Activated CD8-positive, alpha-beta memory T cell treated with anti-CD3 and anti-CD28 coated beads, Interleukin-2, amount 50 U/mL, for 24 hours (primary cell): ENCODE measurements around the gene IBA57.
A peak's percentile ranks its signal among the peaks of the same experiment; 100 is the strongest.

ENCODE experiments used
- DNase-seq: peaks from one replicate; pipeline ENCODE4 v3.0.0-alpha.2; 2020; ENCODE audit errors: extremely low read depth

The IBA57 gene

DNA sequence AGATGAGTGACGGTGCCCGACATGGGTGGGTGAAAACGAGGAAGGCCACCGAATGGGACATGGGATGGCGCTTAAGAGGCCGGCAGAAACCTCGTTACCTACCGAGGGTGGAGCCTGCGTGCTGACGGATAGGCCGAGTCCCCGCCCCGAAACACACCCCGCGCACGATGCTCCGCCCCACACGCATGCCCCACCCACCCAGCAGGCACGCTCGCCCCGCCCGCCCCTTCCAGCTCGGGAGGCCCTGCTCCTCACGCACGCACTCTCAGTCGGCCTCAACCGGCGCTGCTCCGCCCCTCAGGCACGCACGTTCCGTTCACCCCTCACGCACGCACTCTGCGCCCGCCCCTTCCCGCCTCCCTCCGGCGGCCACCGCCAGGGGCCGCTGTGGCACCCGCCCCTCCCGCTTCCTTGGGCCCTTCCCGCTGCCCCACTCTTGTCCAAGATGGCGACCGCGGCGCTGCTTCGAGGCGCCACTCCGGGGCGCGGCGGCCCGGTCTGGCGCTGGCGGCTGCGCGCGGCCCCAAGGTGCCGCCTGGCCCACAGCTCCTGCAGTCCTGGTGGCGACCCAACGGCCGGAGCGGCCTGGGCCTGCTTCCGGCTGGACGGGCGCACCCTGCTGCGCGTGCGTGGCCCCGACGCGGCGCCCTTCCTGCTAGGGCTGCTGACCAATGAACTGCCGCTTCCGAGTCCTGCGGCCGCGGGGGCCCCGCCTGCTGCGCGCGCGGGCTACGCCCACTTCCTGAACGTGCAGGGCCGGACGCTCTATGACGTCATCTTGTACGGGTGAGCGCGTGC lies at the start of gene IBA57:
Gene IBA57, plus strand, starts transcription at position 433 of the 798 bp plus-strand sequence. Its CDS starts 13 bp downstream, at position 446.
- peak; percentile 98 for DNase-seq

DNA sequence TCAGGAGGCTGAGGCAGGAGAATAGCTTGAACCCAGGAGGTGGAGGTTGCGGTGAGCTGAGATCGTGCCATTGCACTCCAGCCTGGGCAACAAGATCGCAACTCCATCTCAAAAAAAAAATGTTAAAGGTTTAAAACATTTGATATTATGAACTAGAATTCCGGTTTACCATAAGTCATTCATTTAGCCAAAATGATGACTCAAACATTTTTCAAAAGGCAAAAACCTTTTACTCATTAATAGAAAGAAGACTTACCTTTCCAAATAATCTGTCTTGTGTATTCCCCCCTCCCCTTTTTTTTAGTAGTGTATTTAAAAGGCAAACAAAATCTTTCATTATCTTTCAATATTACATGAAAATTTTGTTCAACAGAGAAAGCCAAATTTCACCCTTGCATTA lies 48.3 kb upstream of the IBA57 start:
- DNase-seq = no peak

DNA sequence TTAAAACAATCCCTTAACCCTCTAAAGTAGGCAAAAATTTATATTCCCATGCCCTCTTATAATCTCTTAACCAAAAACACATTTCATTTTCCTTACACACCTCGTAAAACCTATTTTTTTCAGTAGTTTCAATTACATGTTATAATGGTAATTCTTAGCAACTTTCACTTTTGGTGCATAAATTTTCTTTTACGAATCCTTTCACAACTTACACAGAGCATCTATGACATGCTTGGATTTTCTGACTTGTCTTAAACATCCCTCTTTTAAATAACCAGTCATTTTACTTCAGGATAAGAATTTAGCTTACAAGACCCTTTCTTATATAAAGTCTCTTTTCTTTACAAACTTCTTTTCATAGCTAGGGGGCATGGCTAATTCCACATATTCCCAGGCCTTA lies 47.6 kb upstream of the IBA57 start:
- no peak for DNase-seq

DNA sequence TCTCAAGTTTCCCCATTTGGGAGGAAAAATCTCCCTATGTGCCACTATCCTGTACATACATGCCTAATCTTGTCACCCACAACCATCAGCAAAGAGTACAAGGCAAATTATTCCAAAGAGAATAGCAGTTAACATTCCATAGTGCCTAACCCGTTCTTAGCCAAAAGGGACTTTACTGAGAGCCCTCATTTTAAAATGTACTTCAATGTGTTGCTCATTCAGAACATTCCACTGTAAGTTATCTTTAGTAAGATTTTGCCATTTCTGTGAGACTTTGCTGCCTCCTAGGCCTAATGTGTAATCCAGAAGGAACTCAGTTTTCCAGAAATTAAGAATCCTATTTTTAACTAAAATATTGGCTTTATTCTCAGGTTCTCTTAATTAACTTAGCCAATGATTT lies 45.3 kb upstream of the IBA57 start:
- no peak for DNase-seq

DNA sequence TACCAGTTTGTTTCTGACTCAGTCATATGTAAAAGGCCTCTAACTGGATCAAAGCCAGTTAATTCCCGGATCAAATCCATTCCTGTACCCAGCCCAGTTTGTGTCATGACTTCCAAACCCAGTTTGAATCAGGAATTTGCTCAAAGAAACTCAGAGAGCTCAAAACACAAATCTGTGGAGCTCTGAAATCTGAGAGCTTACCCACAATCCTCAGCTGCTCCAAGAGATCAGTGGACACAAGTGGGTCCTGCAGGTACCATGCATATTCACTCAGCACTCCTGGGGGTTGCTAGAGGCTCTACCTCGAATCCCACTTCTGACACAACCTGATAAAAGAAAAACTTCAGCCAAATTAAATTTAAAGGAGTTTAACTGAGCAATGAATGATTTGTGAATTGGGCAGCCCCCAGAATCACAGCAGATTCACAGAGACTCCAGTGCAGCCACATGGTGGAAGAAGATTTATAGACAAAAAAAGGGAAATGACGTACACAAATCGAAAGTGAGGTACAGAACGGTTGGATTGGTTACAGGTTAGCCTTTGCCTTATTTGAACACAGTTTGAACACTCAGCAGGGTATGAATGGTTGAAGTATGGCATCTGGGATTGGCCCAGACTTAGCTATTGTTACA lies 44.6 kb upstream of the IBA57 start:
- no peak for DNase-seq

- no peak for DNase-seq
Measured at GRCh38 chr1:228122921-228123441, 42.6 kb upstream of the IBA57 start.

GRCh38 chr1:228123505-228123904 lies 42.1 kb upstream of the IBA57 start:
- no peak for DNase-seq

- DNase-seq = no peak
Measured at GRCh38 chr1:228125185-228125584, 40.4 kb upstream of the IBA57 start.

- DNase-seq = no peak
Measured at GRCh38 chr1:228131766-228132165, 33.8 kb upstream of the IBA57 start.

GRCh38 chr1:228134591-228134990 lies 31.0 kb upstream of the IBA57 start:
- no peak for DNase-seq

DNA sequence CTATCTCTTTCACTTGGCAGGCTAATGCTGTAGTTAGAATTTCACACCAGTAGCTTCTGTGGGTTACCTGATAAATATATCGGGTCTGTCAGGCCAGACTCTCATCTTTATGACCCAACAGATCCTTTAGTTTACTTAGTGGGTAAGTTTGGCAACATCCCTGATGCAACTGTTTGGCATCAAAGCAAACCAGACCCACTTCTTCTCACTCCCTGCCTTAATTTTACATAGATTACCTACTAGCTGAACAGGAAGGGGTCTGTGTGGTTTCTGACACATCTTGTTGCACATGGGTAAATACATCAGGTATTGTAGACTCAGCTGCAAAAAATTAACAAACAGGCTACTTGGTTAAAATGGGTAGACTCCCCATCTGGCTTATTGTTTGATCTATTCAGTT lies 28.7 kb upstream of the IBA57 start:
- DNase-seq = no peak

- no peak for DNase-seq
Measured at GRCh38 chr1:228139406-228139930, 26.1 kb upstream of the IBA57 start.

- DNase-seq = peak; percentile 100
Measured at GRCh38 chr1:228139931-228140723, 25.5 kb upstream of the IBA57 start, which contains the start of gene GUK1. TSS of gene GUK1 (plus strand) at chr1:228140279. CDS start at chr1:228140303, 24 bp downstream.

GRCh38 chr1:228140724-228141225 lies 24.8 kb upstream of the IBA57 start:
- DNase-seq = no peak

GRCh38 chr1:228141226-228142044 lies 24.2 kb upstream of the IBA57 start:
- no peak for DNase-seq

DNA sequence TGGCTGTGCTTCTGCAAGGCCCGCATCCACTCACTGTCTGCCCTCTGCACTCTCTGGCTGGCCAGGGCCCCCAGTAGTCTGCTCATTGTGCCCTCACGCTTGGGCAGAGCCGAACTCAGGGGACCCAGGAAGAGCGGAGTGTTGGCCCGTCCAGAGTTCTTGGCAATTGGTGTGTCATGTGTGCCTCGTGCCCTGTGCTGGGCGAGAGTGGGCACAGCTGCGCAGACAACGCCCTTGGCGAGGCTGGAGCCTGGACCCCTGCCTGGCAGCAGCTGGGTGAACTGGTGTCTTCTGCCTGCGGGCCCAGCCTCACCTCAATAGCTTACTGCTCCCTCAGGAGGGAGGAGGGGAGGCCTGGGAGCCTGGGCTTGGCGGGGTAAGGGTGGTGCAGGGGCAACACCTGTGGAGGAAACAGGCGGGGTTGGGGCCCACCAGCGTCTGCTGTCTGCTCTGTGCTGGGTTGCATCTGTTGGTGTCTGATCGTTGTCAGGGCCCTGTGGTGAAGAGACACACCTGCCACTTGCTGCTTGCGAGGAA lies 23.4 kb upstream of the IBA57 start:
- DNase-seq = no peak

DNA sequence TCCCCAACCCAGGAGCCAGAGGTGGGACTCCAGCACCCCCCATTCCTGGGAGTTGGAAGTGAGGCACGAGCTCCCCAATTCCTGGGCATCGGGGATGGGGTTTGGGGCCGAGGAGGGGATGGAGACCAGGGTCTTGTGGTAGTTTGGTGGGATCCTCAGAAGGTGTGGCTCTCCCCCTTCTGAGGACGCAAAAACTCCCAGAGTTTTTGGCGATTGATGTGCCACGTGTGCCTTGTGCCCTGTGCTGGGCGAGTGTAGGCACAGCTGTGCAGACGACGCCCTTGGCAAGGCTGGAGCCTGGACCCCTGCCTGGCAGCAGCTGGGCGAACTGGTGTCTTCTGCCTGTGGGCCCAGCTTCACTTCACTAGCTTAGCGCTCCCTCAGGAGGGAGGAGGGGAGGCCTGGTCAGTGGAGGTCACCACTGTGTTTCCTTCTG lies 22.9 kb upstream of the IBA57 start:
- no peak for DNase-seq

DNA sequence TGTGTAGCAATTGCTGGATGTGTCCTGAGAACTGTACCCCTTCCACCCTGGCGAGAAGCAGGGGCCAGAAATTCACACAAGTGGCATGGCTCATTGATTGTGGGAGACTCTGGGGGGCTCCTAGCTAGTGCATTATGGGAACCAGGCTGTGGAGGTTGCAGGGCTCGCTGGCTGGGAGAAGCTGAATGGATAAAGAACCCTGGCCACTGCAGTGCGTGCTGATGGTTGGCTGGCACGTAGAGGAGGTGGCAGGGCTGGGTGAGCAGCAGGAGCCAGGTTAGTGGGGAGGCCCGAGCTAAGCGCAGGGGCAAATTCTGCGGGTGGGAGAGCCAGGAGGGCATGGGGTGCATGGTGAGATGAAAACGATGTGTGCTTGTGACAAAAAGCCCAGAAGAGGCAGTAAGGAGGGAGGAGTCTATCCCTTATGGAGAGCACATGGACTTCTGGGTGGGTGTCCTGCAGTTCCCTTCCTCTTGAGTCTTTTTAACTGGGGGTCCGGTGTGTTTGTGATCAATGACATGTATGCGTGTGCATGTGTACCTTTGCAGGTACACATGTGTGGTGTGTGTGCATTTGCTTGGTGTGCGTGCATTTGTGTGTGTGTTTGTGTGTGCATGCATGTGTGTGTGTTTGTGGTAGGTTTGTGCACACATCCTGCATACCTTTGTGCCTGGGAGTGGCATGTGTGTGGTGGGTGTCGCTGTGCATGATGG lies 22.0 kb upstream of the IBA57 start:
- DNase-seq = no peak

DNA sequence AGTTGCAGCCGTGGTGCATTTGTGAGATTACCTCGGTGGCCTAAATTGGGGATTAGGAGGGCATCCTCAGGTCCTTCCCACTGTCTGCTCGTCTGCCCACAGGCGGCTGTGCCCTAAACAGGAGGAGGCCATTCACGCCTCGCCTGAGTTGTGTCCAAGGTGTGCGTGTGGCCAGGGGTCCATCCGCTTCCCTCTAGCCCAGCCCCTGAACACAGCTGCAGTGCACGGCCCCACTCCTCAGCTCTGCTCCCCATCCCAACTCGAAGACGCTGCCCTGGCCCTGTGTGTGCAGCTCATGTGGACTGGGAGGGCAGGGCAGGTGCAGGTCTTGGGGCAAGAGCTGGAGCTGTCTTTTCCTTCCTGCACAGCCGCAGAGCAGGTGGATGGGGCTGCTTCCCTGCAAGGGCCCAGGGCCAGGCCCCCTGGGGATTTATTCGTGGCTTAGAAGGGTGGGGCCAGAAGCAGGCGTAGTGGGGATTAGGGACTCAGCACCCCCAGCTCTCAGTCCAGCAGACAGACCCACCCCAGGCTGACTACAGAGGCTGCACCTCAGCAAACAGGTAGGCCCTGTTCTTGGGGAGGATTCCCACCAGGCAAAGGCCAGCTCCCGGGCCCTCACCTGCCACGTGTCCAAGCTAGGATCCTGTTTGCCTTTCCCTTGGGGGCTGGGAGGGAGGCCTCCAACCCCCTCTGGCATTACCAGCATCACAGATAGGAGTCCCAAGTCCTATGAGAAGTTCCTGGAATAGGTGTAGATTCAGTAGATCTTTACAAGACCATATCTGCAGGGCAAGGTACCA lies 21.2 kb upstream of the IBA57 start:
- DNase-seq = no peak
